K562 (cell line): ENCODE measurements around the gene ATL3. TPM values are rescaled to one million over a fixed set of nuclear protein-coding genes. Genes with fewer than 3 reads are reported as not detected.

Experiments used
- CC2D1A ChIP-seq: fragments of 450-650 bp; IDR thresholded peaks from 2 replicates; pipeline ENCODE4 v1.6.1; 2017; ENCODE audit warnings: mild to moderate bottlenecking
- DLX4 ChIP-seq: fragments of 250-450 bp; sonication (Bioruptor Pico); IDR thresholded peaks from 2 replicates; pipeline ENCODE4 v1.6.1; 2021; ENCODE audit warnings: mild to moderate bottlenecking
- FOXP1 ChIP-seq: sonication (generic); formaldehyde crosslinking; IDR thresholded peaks from 2 replicates; pipeline ENCODE4 v1.8.0; 2022; ENCODE audit warnings: mild to moderate bottlenecking, missing genetic modification reagents
- HCFC1 ChIP-seq: IDR thresholded peaks from 2 replicates; pipeline ENCODE4 v1.6.1; 2012; ENCODE audit warnings: low read depth, low read length, improper control_type of control experiment
- HNRNPL ChIP-seq: fragments of 200-400 bp; formaldehyde crosslinking; IDR thresholded peaks from 2 replicates; pipeline ENCODE4 v1.6.1; 2017; ENCODE audit warnings: low read depth, mild to moderate bottlenecking, low read length
- KDM4B ChIP-seq, 2 experiments: fragments of 450-650 bp in 1 of 2; sonication (generic) in 1 of 2; IDR thresholded peaks; 2 replicates each; pipeline ENCODE4 v1.6.1; 2016 to 2017; ENCODE audit warnings: borderline replicate concordance in 2 of 2, antibody characterized with exemption in 1 of 2, low read depth in 1 of 2, mild to moderate bottlenecking in 1 of 2
- MAX ChIP-seq: sonication (generic); formaldehyde crosslinking; IDR thresholded peaks from 2 replicates; pipeline ENCODE4 v1.9.0; 2022; ENCODE audit warnings: mild to moderate bottlenecking, missing genetic modification reagents
- MAZ ChIP-seq, 2 experiments: fragments of 450-650 bp in 1 of 2; sonication (generic) in 1 of 2; formaldehyde crosslinking; IDR thresholded peaks in 1 of 2; conservative IDR thresholded peaks in 1 of 2; 2 replicates each; pipeline versions ENCODE4 v1.4.0 to v1.5.0; 2020; ENCODE audit warnings: mild to moderate bottlenecking in 1 of 2, missing genetic modification reagents in 1 of 2
- MCM7 ChIP-seq, 2 experiments: fragments of 450-650 bp; IDR thresholded peaks; 2 replicates each; pipeline ENCODE4 v1.6.1; 2016 to 2018
- NFE2L1 ChIP-seq: fragments of 450-650 bp; IDR thresholded peaks from 2 replicates; pipeline ENCODE4 v1.6.1; 2016; ENCODE audit warnings: missing genetic modification characterization, low read depth, mild to moderate bottlenecking, missing compliant biosample characterization, moderate library complexity, borderline replicate concordance
- POLR2H ChIP-seq: IDR thresholded peaks from 2 replicates; pipeline ENCODE4 v1.6.1; 2016; ENCODE audit warnings: missing genetic modification characterization, low read depth, mild to moderate bottlenecking, control low read depth, missing compliant biosample characterization, moderate library complexity
- RAD51 ChIP-seq: fragments of 450-650 bp; IDR thresholded peaks from 2 replicates; pipeline ENCODE4 v1.7.1; 2016; ENCODE audit warnings: low read depth, mild to moderate bottlenecking, borderline replicate concordance
- USF1 ChIP-seq: sonication (generic); formaldehyde crosslinking; IDR thresholded peaks from 2 replicates; pipeline ENCODE4 v1.9.0; 2022; ENCODE audit warnings: mild to moderate bottlenecking, missing genetic modification reagents
- ZNF253 ChIP-seq: fragments of 250-450 bp; sonication (Bioruptor Pico); conservative IDR thresholded peaks from 2 replicates; pipeline ENCODE4 v1.6.1; 2021; ENCODE audit warnings: mild to moderate bottlenecking
- polyA plus RNA-seq, 8 experiments: library from polyadenylated mRNA; depleted of rRNA in 4 of 8; stranded (reverse) in 5 of 8; unstranded in 3 of 8; fragments of >200 nt; fragmentation: Nextera tagmentation in 2 of 8; fragmentation: Illumina TruSeq in 1 of 8; extraction: Ambion mirVana in 2 of 8; extraction: Trizol in 1 of 8; gene quantifications; 2 replicates each; pipeline versions ENCODE4 v1.2.1 to v1.2.3, GENCODE V29; 2011 to 2014; ENCODE audit warnings: inconsistent platforms in 1 of 8, missing spikeins in 1 of 8
- total RNA-seq, 7 experiments: library from RNA; depleted of rRNA in 6 of 7; stranded (reverse); fragments of >200 nt in 6 of 7; fragmentation: Illumina TruSeq in 2 of 7; extraction: Trizol in 2 of 7; gene quantifications; 2 replicates each; pipeline versions ENCODE4 v1.2.1 to v1.2.3, GENCODE V29; 2011 to 2021; ENCODE audit warnings: low replicate concordance in 1 of 7
- TF ChIP-seq, protein P1 (sequence below): sonication (generic); formaldehyde crosslinking; IDR thresholded peaks from 2 replicates; pipeline ENCODE4 v1.8.1; 2023; ENCODE audit warnings: mild to moderate bottlenecking, missing genetic modification reagents
- TF ChIP-seq, protein P2 (sequence below): sonication (generic); formaldehyde crosslinking; IDR thresholded peaks from 2 replicates; pipeline ENCODE4 v1.8.1; 2023; ENCODE audit warnings: mild to moderate bottlenecking, missing genetic modification reagents
- TF ChIP-seq, protein P3 (sequence below): fragments of 450-650 bp; IDR thresholded peaks from one replicate; pipeline ENCODE4 v1.6.1; 2018; ENCODE audit warnings: mild to moderate bottlenecking, moderate library complexity; ENCODE audit not compliant: partially characterized antibody
- TF ChIP-seq, protein P4 (sequence below): fragments of 250-450 bp; sonication (Bioruptor Pico); IDR thresholded peaks from 2 replicates; pipeline ENCODE4 v1.5.0; 2020; ENCODE audit warnings: mild to moderate bottlenecking

Gene ATL3
- total and polyA plus RNA-seq, 9 of the 15 experiments (the other 6 are each of a cell fraction or from before 2014, with no cell fraction given), result 18.2 to 39.8 (median 23.9) TPM

DNA sequence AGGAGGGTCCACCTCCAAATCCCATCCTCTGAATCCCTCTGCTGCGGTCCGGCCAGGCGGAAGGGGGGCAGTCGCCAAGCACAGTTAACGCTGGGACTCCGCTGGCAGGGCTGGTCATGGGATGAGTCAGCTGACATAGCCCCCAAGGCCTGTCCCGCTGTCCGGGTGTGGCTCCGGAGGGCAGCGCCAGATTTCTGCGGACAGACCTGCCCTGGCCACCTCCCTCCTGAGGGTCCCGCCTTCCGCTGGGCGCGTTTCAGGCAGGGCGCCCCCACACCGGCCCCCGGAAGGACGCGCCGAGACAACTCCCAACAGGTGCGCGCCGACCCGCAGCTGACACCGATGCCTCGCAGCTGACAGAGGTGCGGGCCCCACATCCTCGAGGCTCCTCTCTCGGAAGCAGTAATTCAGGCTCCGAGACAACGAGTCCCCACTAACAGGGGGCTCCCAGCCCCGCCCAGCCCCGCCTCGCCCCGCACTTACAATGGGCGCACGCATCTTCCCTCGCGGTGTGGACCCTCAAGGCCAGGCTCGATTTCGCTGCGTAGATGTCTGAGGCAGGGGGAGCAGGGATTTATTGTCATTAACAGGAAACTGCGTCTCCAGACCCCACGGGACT is 57.5 kb downstream of the ATL3 start (continued):
- TF ChIP-seq USF1 (0 out of 2 replicates have a peak, but pooled peaks have one; percentile 37), HNRNPL (0 out of 2 replicates have a peak, but pooled peaks have one; percentile 3), FOXP1 (no peak), KDM4B (IDR thresholded peaks at IDR 0.05; ENCODE audit: borderline replicate concordance in 2 of 2, low read depth in 1 of 2) (no peak), POLR2H (tag) (no peak), ZNF253 (CRISPR knock-in tag) (no peak), RAD51 (0 out of 2 replicates have a peak, but pooled peaks have one; percentile 15), DLX4 (CRISPR knock-in tag) (no peak), MAZ (CRISPR knock-in tag; conservative IDR thresholded peaks at IDR 0.05 in 1 of 2, IDR thresholded peaks at IDR 0.05 in 1 of 2) (no peak), HCFC1 (no peak), MCM7 (IDR thresholded peaks at IDR 0.05) (no peak), CC2D1A (no peak), MAX (peak; percentile 68; the same call in 1 of the 2 replicates), NFE2L1 (tag) (no peak)
- TF ChIP-seq, protein P1, sequence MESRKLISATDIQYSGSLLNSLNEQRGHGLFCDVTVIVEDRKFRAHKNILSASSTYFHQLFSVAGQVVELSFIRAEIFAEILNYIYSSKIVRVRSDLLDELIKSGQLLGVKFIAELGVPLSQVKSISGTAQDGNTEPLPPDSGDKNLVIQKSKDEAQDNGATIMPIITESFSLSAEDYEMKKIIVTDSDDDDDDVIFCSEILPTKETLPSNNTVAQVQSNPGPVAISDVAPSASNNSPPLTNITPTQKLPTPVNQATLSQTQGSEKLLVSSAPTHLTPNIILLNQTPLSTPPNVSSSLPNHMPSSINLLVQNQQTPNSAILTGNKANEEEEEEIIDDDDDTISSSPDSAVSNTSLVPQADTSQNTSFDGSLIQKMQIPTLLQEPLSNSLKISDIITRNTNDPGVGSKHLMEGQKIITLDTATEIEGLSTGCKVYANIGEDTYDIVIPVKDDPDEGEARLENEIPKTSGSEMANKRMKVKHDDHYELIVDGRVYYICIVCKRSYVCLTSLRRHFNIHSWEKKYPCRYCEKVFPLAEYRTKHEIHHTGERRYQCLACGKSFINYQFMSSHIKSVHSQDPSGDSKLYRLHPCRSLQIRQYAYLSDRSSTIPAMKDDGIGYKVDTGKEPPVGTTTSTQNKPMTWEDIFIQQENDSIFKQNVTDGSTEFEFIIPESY (CRISPR knock-in tag), result 0 out of 2 replicates have a peak, but pooled peaks have one; percentile 0
- TF ChIP-seq, protein P2, sequence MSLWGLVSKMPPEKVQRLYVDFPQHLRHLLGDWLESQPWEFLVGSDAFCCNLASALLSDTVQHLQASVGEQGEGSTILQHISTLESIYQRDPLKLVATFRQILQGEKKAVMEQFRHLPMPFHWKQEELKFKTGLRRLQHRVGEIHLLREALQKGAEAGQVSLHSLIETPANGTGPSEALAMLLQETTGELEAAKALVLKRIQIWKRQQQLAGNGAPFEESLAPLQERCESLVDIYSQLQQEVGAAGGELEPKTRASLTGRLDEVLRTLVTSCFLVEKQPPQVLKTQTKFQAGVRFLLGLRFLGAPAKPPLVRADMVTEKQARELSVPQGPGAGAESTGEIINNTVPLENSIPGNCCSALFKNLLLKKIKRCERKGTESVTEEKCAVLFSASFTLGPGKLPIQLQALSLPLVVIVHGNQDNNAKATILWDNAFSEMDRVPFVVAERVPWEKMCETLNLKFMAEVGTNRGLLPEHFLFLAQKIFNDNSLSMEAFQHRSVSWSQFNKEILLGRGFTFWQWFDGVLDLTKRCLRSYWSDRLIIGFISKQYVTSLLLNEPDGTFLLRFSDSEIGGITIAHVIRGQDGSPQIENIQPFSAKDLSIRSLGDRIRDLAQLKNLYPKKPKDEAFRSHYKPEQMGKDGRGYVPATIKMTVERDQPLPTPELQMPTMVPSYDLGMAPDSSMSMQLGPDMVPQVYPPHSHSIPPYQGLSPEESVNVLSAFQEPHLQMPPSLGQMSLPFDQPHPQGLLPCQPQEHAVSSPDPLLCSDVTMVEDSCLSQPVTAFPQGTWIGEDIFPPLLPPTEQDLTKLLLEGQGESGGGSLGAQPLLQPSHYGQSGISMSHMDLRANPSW (CRISPR knock-in tag), result no peak
- TF ChIP-seq, protein P3, sequence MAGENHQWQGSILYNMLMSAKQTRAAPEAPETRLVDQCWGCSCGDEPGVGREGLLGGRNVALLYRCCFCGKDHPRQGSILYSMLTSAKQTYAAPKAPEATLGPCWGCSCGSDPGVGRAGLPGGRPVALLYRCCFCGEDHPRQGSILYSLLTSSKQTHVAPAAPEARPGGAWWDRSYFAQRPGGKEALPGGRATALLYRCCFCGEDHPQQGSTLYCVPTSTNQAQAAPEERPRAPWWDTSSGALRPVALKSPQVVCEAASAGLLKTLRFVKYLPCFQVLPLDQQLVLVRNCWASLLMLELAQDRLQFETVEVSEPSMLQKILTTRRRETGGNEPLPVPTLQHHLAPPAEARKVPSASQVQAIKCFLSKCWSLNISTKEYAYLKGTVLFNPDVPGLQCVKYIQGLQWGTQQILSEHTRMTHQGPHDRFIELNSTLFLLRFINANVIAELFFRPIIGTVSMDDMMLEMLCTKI, result no peak
- TF ChIP-seq, protein P4, sequence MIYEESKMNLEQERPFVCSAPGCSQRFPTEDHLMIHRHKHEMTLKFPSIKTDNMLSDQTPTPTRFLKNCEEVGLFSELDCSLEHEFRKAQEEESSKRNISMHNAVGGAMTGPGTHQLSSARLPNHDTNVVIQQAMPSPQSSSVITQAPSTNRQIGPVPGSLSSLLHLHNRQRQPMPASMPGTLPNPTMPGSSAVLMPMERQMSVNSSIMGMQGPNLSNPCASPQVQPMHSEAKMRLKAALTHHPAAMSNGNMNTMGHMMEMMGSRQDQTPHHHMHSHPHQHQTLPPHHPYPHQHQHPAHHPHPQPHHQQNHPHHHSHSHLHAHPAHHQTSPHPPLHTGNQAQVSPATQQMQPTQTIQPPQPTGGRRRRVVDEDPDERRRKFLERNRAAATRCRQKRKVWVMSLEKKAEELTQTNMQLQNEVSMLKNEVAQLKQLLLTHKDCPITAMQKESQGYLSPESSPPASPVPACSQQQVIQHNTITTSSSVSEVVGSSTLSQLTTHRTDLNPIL (CRISPR knock-in tag), result no peak
